ENCODE data around the gene VSTM5.
"Not testable (repeated sequence)": the region's sequence is repeated elsewhere in the genome, so short reads cannot be mapped to it uniquely, and the experiment has no call there.

The VSTM5 gene

GRCh38 chr11:93850594-93851018, at the start of gene VSTM5:
Gene VSTM5 (minus strand): TSS chr11:93850618. CDS start chr11:93850502, 116 bp downstream.
- DNase-seq (ENCODE audit: low spot score), result no peak

GRCh38 chr11:93895106-93895862, 44.9 kb upstream of the VSTM5 start:
- peak; percentile 67 for DNase-seq (ENCODE audit: low spot score)

GRCh38 chr11:93890391-93891051, 40.1 kb upstream of the VSTM5 start:
- DNase-seq (ENCODE audit: low spot score), result no peak

- DNase-seq (ENCODE audit: low spot score), result no peak
Measured at GRCh38 chr11:93887111-93887510, 36.7 kb upstream of the VSTM5 start.

GRCh38 chr11:93879114-93879513, 28.7 kb upstream of the VSTM5 start:
- not testable (repeated sequence) for DNase-seq (ENCODE audit: low spot score)

- DNase-seq (ENCODE audit: low spot score), result no peak
Measured at GRCh38 chr11:93875637-93876036, 25.2 kb upstream of the VSTM5 start.

GRCh38 chr11:93871526-93871925, 21.1 kb upstream of the VSTM5 start:
- DNase-seq (ENCODE audit: low spot score), result no peak

GRCh38 chr11:93870616-93871015, 20.2 kb upstream of the VSTM5 start:
- DNase-seq (ENCODE audit: low spot score), result no peak

GRCh38 chr11:93869830-93870229, 19.4 kb upstream of the VSTM5 start:
- no peak for DNase-seq (ENCODE audit: low spot score)

- not testable (repeated sequence) for DNase-seq (ENCODE audit: low spot score)
Measured at GRCh38 chr11:93868404-93868803, 18.0 kb upstream of the VSTM5 start.

GRCh38 chr11:93861808-93862207, 11.4 kb upstream of the VSTM5 start:
- DNase-seq (ENCODE audit: low spot score), result no peak

GRCh38 chr11:93858121-93858775, 7.8 kb upstream of the VSTM5 start:
- no peak for DNase-seq (ENCODE audit: low spot score)

- DNase-seq (ENCODE audit: low spot score), result no peak
Measured at GRCh38 chr11:93857413-93858120, 7.1 kb upstream of the VSTM5 start.

- no peak for DNase-seq (ENCODE audit: low spot score)
Measured at GRCh38 chr11:93852242-93852641, 1.8 kb upstream of the VSTM5 start.

- DNase-seq (ENCODE audit: low spot score), result peak; percentile 65
Measured at GRCh38 chr11:93849751-93850593, 446 bp downstream of the VSTM5 start.

- no peak for DNase-seq (ENCODE audit: low spot score)
Measured at GRCh38 chr11:93849201-93849600, 1.2 kb downstream of the VSTM5 start.

- peak; percentile 48 for DNase-seq (ENCODE audit: low spot score)
Measured at GRCh38 chr11:93846411-93846810, 4.0 kb downstream of the VSTM5 start.

- no peak for DNase-seq (ENCODE audit: low spot score)
Measured at GRCh38 chr11:93845181-93846092, 5.0 kb downstream of the VSTM5 start.

GRCh38 chr11:93844568-93844967, 5.8 kb downstream of the VSTM5 start:
- DNase-seq (ENCODE audit: low spot score), result no peak

GRCh38 chr11:93843906-93844305, 6.5 kb downstream of the VSTM5 start:
- no peak for DNase-seq (ENCODE audit: low spot score)

Data from GM03348 (cell line).